Spleen (tissue), 11 donors: ENCODE results near the gene SEMA3A. TPM values are rescaled to one million over a fixed set of nuclear protein-coding genes. Genes with fewer than 3 reads are reported as not detected.

ENCODE experiments used
- DNase-seq: peaks from one replicate; pipeline ENCODE4 v3.0.0-alpha.2; 2020
- H3K27ac ChIP-seq, 8 donors: fragments of 200-600 bp; sonication (generic) in 7 of 8; 1 replicate in 4 of 8; 2 replicates in 4 of 8; pipeline versions ENCODE4 v1.5.0 to v1.8.0; 2016 to 2021; ENCODE audit warnings: inconsistent platforms in 4 of 8, mild to moderate bottlenecking in 4 of 8, moderate library complexity in 1 of 8
- H3K27me3 ChIP-seq, 7 donors: fragments of 200-600 bp; sonication (generic) in 6 of 7; replicated peaks in 1 of 7; 1 replicate in 4 of 7; 2 replicates in 3 of 7; pipeline versions ENCODE4 v1.5.0 to v1.8.0; 2016 to 2021; ENCODE audit warnings: inconsistent platforms in 3 of 7, mild to moderate bottlenecking in 1 of 7
- H3K36me3 ChIP-seq, 6 donors: fragments of 200-600 bp; sonication (generic) in 5 of 6; 1 replicate in 4 of 6; 2 replicates in 2 of 6; pipeline versions ENCODE4 v1.5.0 to v1.8.0; 2016 to 2021; ENCODE audit warnings: inconsistent platforms in 2 of 6
- H3K4me1 ChIP-seq, 6 donors: fragments of 200-600 bp; sonication (generic) in 5 of 6; 1 replicate in 3 of 6; 2 replicates in 3 of 6; pipeline versions ENCODE4 v1.5.0 to v1.8.0; 2016 to 2021; ENCODE audit warnings: inconsistent platforms in 3 of 6
- H3K4me3 ChIP-seq, 8 donors: fragments of 200-600 bp; sonication (generic) in 7 of 8; 1 replicate in 4 of 8; 2 replicates in 4 of 8; pipeline versions ENCODE4 v1.5.0 to v1.8.0; 2016 to 2021; ENCODE audit warnings: inconsistent platforms in 4 of 8, mild to moderate bottlenecking in 4 of 8, moderate library complexity in 2 of 8
- H3K9me3 ChIP-seq, 8 donors: fragments of 200-600 bp; sonication (generic) in 7 of 8; 1 replicate in 4 of 8; 2 replicates in 4 of 8; pipeline versions ENCODE4 v1.5.0 to v1.8.0; 2016 to 2021; ENCODE audit warnings: inconsistent platforms in 4 of 8
- POLR2A ChIP-seq, 3 donors: fragments of 450-650 bp; IDR thresholded peaks; one replicate each; pipeline ENCODE4 v1.5.1; 2017; ENCODE audit warnings: antibody characterized with exemption in 3 of 3, mild to moderate bottlenecking in 1 of 3
- POLR2AphosphoS5 ChIP-seq, 3 donors: sonication (generic); formaldehyde crosslinking; IDR thresholded peaks; one replicate each; pipeline ENCODE4 v1.5.1; 2017; ENCODE audit warnings: antibody characterized with exemption in 3 of 3
- WGBS, 5 donors: extraction: QIAGEN DNeasy Blood & Tissue Kit in 3 of 5; methylation state at CpG; one replicate each; pipeline versions ENCODE4 v1.1.5 to v1.1.7; 2013 to 2018; 5-methylcytosine and 5-hydroxymethylcytosine counted together
- intact Hi-C: fragments of 100-400 bp; cut with DNase I; formaldehyde crosslinking; loops from one replicate; pipeline ENCODE4 v1.15.0; 2023; ENCODE audit warnings: low total_unique reads
- polyA plus RNA-seq, 3 donors: library from polyadenylated mRNA; stranded (reverse); fragments of 200-250 nt; gene quantifications; one replicate each; pipeline ENCODE4 v1.2.1, GENCODE V29; 2013
- total RNA-seq, 7 donors: library from RNA; depleted of rRNA in 3 of 7; stranded (reverse); fragments of >200 nt in 3 of 7; fragmentation: NEBNext Ultra II Directional in 4 of 7; extraction: Animal tissue kit (Norgen Biotek cat#: 25700) in 4 of 7; gene quantifications; one replicate each; pipeline versions ENCODE4 v1.1.0 to v1.2.1, GENCODE V29; 2016 to 2021
- TF ChIP-seq, protein P1 (sequence below), 11 experiments: fragments of 200-600 bp in 7 of 11; fragments of 450-650 bp in 4 of 11; sonication (generic) in 4 of 11; IDR thresholded peaks in 8 of 11; conservative IDR thresholded peaks in 3 of 11; 1 replicate in 7 of 11; 2 replicates in 4 of 11; pipeline versions ENCODE4 v1.4.0 to v1.8.0; 2016 to 2021; ENCODE audit warnings: antibody characterized with exemption in 11 of 11, inconsistent platforms in 4 of 11, mild to moderate bottlenecking in 1 of 11
- donor health status: healthy with polysubstance abuse.
- donor health status: DM: no; HTN: no; CAD: no; lungs with moderate emphysema.
- donor health status: DM: no; HTN: no; CAD: no.
- donor health status: Bipolar disorder and iron deficiency.
- donor health status: healthy.
- donor health status: DM: no; HTN: no; CAD: no.
- donor health status: DM: yes; HTN: yes; CAD: no.

SEMA3A gene
- total and polyA plus RNA-seq, 10 donors = 1.1 to 48.5 (median 15.3) TPM

DNA sequence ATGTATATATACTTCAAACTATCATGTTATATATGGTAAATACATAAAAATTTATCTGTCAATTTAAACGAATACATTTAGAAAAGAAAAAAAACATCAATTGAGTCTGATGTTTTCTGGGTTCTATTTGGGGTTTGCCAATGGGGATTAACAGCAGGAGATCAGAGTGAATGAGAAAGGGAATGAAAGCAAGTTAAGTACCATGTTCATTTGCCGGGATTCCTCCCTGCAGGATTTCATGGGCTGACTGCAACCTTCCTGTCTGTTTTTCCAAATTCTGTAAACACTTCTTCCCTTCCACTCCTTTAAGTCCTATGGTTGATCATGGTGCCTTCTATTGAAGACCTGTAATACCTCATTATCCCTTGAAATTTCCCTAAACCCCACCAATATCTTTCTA is 33.9 kb upstream of the SEMA3A start:
- Histone ChIP-seq H3K36me3 (no peaks in the 10 kb centered on the region), H3K9me3 (no peaks in the 10 kb centered on the region), H3K27me3 (no peaks in the 10 kb centered on the region), H3K4me1 (no peaks in the 10 kb centered on the region), H3K27ac (no peak overlapping the region), H3K4me3 (no peak overlapping the region)
- TF ChIP-seq POLR2A (IDR thresholded peaks at IDR 0.05) (no peak), POLR2AphosphoS5 (IDR thresholded peaks at IDR 0.05) (no peak)
- TF ChIP-seq, protein P1, sequence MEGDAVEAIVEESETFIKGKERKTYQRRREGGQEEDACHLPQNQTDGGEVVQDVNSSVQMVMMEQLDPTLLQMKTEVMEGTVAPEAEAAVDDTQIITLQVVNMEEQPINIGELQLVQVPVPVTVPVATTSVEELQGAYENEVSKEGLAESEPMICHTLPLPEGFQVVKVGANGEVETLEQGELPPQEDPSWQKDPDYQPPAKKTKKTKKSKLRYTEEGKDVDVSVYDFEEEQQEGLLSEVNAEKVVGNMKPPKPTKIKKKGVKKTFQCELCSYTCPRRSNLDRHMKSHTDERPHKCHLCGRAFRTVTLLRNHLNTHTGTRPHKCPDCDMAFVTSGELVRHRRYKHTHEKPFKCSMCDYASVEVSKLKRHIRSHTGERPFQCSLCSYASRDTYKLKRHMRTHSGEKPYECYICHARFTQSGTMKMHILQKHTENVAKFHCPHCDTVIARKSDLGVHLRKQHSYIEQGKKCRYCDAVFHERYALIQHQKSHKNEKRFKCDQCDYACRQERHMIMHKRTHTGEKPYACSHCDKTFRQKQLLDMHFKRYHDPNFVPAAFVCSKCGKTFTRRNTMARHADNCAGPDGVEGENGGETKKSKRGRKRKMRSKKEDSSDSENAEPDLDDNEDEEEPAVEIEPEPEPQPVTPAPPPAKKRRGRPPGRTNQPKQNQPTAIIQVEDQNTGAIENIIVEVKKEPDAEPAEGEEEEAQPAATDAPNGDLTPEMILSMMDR (IDR thresholded peaks at IDR 0.05 in 8 of 11, conservative IDR thresholded peaks at IDR 0.05 in 3 of 11) = no peak
- no peak for DNase-seq
- intact Hi-C loops = no loop called here
- WGBS, 5 donors = 67 to 87% (median 80%) methylated on average over 2 of the region's 2 CpGs

- TF ChIP-seq, protein P1 (IDR thresholded peaks at IDR 0.05 in 8 of 11, conservative IDR thresholded peaks at IDR 0.05 in 3 of 11) = no peak
- TF ChIP-seq POLR2A (IDR thresholded peaks at IDR 0.05) (no peak), POLR2AphosphoS5 (IDR thresholded peaks at IDR 0.05) (no peak)
- 87 to 96% (median 95%) methylated on average over 2 of the region's 2 CpGs for WGBS, 5 donors
Measured at GRCh38 chr7:84226759-84227158, 32.2 kb upstream of the SEMA3A start.

DNA sequence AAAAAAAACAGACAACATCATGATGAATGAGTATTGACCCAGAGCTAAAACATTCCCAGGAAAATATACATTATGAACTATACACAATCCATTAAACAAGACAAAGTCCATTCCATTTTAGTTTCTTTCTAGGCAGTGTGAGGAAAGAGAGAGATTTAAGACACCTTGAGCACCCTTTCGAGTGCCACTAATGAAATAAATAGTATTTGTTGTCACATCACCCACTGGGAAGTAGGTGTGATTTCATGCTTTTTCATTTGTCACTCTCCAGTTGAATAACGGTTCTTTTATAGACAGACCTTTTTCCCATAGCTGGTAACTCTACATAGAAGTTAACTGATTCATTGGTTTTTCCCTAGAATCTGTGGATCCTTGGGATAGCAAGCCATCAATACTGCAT is 29.9 kb upstream of the SEMA3A start:
- Histone ChIP-seq H3K4me3 (no peak overlapping the region), H3K27me3 (no peaks in the 10 kb centered on the region), H3K36me3 (no peaks in the 10 kb centered on the region), H3K4me1 (no peaks in the 10 kb centered on the region), H3K9me3 (peaks cover 0 to 8% (median 0%) of the 10 kb centered on the region in 8 donors), H3K27ac (no peak overlapping the region)
- no peak for TF ChIP-seq POLR2A (IDR thresholded peaks at IDR 0.05)
- no peak for TF ChIP-seq POLR2AphosphoS5 (IDR thresholded peaks at IDR 0.05)
- TF ChIP-seq, protein P1 (IDR thresholded peaks at IDR 0.05 in 8 of 11, conservative IDR thresholded peaks at IDR 0.05 in 3 of 11) = no peak
- DNase-seq = no peak
- intact Hi-C loops = no loop called here
- WGBS, 5 donors = 79 to 88% (median 81%) methylated on average over 2 of the region's 2 CpGs

More at GRCh38 chr7:84226759-84227158, 32.2 kb upstream of the SEMA3A start:
- intact Hi-C loops = no loop called here
- Histone ChIP-seq H3K36me3 (no peaks in the 10 kb centered on the region), H3K4me1 (no peaks in the 10 kb centered on the region), H3K27me3 (no peaks in the 10 kb centered on the region), H3K4me3 (no peak overlapping the region), H3K9me3 (no peaks in the 10 kb centered on the region), H3K27ac (no peak overlapping the region)
- no peak for DNase-seq

- Histone ChIP-seq H3K4me1 (peaks cover 0 to 6% (median 0%) of the 10 kb centered on the region in 6 donors), H3K4me3 (no peak overlapping the region), H3K36me3 (no peaks in the 10 kb centered on the region), H3K27ac (no peak overlapping the region), H3K9me3 (peaks cover 0 to 8% (median 0%) of the 10 kb centered on the region in 8 donors), H3K27me3 (no peaks in the 10 kb centered on the region)
- DNase-seq = no peak
- WGBS, 5 donors = 88 to 100% (median 94%) methylated on average over 2 of the region's 2 CpGs
- intact Hi-C loops = no loop called here
- TF ChIP-seq POLR2AphosphoS5 (IDR thresholded peaks at IDR 0.05) (no peak), POLR2A (IDR thresholded peaks at IDR 0.05) (no peak)
- TF ChIP-seq, protein P1 (IDR thresholded peaks at IDR 0.05 in 8 of 11, conservative IDR thresholded peaks at IDR 0.05 in 3 of 11) = no peak
Measured at GRCh38 chr7:84219310-84219709, 24.7 kb upstream of the SEMA3A start.
